Spinal cord (tissue), 10 donors: ENCODE results near the gene TMEM45B. TPM values are rescaled to one million over a fixed set of nuclear protein-coding genes. Genes with fewer than 3 reads are reported as not detected.
"Not testable (repeated sequence)": the region's sequence is repeated elsewhere in the genome, so short reads cannot be mapped to it uniquely, and the experiment has no call there.

Experiments used
- DNase-seq, 6 donors: peaks; one replicate each; pipeline versions ENCODE4 v3.0.0 to v3.0.0-alpha.2; 2013 to 2015; ENCODE audit warnings: low spot score in 6 of 6, low read depth in 4 of 6
- H3K27ac ChIP-seq: one replicate; pipeline ENCODE4 v1.5.1; 2013; ENCODE audit warnings: low read depth, low read length, control low read depth
- H3K27me3 ChIP-seq: one replicate; pipeline ENCODE4 v1.6.1; 2013; ENCODE audit warnings: low read length; ENCODE audit not compliant: control insufficient read depth, insufficient read depth
- H3K36me3 ChIP-seq: one replicate; pipeline ENCODE4 v1.6.1; 2013; ENCODE audit warnings: low read length; ENCODE audit not compliant: control insufficient read depth, insufficient read depth
- H3K4me1 ChIP-seq: one replicate; pipeline ENCODE4 v1.6.1; 2013; ENCODE audit warnings: low read length; ENCODE audit not compliant: control insufficient read depth, insufficient read depth
- H3K4me3 ChIP-seq: one replicate; pipeline ENCODE4 v1.5.1; 2013; ENCODE audit warnings: low read depth, low read length, control low read depth
- H3K9me3 ChIP-seq: one replicate; pipeline ENCODE4 v1.6.1; 2013; ENCODE audit warnings: low read length; ENCODE audit not compliant: control insufficient read depth, insufficient read depth
- WGBS: methylation state at CpG from one replicate; pipeline ENCODE4 v1.1.5; 2013; ENCODE audit warnings: missing lambda C conversion rate; ENCODE audit not compliant: insufficient coverage; 5-methylcytosine and 5-hydroxymethylcytosine counted together
- polyA plus RNA-seq, 2 donors: library from polyadenylated mRNA; unstranded; fragments of 120-200 nt; gene quantifications; one replicate each; pipeline ENCODE4 v1.2.1, GENCODE V29; 2013; ENCODE audit not compliant: insufficient read length in 2 of 2
- total RNA-seq, 2 donors: library from RNA; depleted of rRNA in 1 of 2; stranded (reverse); fragments of 120-200 nt in 1 of 2; fragments of >200 nt in 1 of 2; gene quantifications; one replicate each; pipeline versions ENCODE4 v1.2.3 to v1.2.4, GENCODE V29; 2013 to 2014
- donor health status: healthy.

Gene TMEM45B
- total and polyA plus RNA-seq, 4 donors = 1.7 to 6.3 (median 2.7) TPM

DNA sequence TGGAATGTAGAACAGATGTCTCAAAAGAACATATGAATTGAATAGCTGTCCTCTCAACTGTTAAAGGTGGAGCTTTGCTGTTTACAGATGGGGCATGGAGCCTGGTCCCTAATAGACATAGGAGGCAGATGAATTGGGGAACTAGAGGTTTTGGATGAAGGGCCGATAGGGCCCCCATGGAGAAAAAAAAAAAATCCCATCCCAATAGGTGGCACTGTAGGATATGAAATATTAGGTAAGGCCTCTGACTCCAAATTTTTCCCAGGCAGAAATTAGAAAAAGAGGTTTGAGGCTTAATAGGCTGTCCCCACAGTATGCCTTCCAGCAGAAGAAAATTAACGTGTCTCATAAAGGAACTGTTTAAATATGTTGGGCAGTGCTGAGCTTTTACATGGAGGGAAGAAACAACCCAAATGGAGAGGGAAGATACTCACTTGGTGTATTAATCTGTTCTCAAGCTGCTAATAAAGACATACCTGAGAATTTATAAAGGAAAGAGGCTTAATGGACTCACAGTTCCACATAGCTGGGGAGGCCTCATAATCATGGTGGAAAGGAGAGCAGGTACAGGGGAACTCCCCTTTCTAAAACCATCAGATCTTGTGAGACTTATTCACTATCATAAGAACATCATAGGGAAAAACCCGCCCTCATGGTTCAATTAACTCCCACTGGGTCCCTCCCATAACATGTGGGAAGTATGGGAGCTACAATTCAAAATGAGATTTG is 30.1 kb upstream of the TMEM45B start:
- no peaks in the 10 kb centered on the region for H3K36me3 ChIP-seq
- no peaks in the 10 kb centered on the region for H3K9me3 ChIP-seq
- no peaks in the 10 kb centered on the region for H3K4me1 ChIP-seq
- DNase-seq = peak in 2 of 6 donors; percentile 1 to 21
- no peak overlapping the region for H3K4me3 ChIP-seq
- H3K27me3 ChIP-seq = no peaks in the 10 kb centered on the region
- no CpG with 5 or more reads among the region's 3 CpGs for WGBS
- H3K27ac ChIP-seq = no peak overlapping the region

DNA sequence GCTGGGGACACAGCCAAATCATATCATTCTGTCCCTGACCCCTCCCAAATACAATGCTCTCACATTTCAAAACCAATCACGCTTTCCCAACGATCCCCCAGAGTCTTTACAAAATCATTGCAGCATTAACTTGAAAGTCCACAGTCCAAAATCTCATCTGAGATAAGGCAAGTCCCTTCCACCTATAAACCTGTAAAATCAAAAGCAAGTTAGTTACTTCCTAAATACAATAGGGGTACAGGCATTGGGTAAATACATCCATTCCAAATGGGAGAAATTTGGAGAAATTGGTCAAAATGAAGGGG is 29.6 kb upstream of the TMEM45B start:
- H3K4me3 ChIP-seq, H3K27me3 ChIP-seq, H3K27ac ChIP-seq, DNase-seq, H3K9me3 ChIP-seq, H3K36me3 ChIP-seq, H3K4me1 ChIP-seq: not testable (repeated sequence)
- no CpG with 5 or more reads among the region's 2 CpGs for WGBS

- 90% methylated on average over 2 of the region's 2 CpGs for WGBS
Observed at GRCh38 chr11:129787532-129788155, 28.0 kb upstream of the TMEM45B start.

DNA sequence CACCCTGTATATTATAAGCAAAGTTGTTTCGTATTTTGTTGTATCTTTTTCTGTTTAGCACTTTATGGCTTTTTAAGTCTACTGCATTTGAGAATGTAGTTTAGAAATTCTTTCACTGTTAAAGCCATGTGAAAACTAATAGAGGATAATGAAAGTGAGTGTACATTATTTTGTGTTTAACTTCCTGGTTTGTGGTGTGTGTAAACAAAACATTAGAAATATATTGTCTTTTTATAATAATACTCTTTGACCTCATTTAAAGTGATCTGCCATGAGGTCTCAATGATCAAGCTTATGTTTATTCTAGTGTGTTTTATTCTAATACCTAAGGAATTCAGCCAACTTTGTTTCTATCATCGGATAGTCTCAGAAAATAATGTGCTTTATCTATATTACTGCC is 27.4 kb upstream of the TMEM45B start:
- H3K27me3 ChIP-seq = no peaks in the 10 kb centered on the region
- no peak overlapping the region for H3K27ac ChIP-seq
- H3K4me1 ChIP-seq = no peaks in the 10 kb centered on the region
- no peaks in the 10 kb centered on the region for H3K36me3 ChIP-seq
- no peaks in the 10 kb centered on the region for H3K9me3 ChIP-seq
- DNase-seq = no peak
- no CpG with 5 or more reads among the region's 2 CpGs for WGBS
- no peak overlapping the region for H3K4me3 ChIP-seq

More at GRCh38 chr11:129787532-129788155, 28.0 kb upstream of the TMEM45B start:
- no peaks in the 10 kb centered on the region for H3K9me3 ChIP-seq
- H3K36me3 ChIP-seq = no peaks in the 10 kb centered on the region
- no peaks in the 10 kb centered on the region for H3K4me1 ChIP-seq
- H3K27me3 ChIP-seq = no peaks in the 10 kb centered on the region
- DNase-seq = no peak
- H3K27ac ChIP-seq = no peak overlapping the region
- H3K4me3 ChIP-seq = no peak overlapping the region

DNA sequence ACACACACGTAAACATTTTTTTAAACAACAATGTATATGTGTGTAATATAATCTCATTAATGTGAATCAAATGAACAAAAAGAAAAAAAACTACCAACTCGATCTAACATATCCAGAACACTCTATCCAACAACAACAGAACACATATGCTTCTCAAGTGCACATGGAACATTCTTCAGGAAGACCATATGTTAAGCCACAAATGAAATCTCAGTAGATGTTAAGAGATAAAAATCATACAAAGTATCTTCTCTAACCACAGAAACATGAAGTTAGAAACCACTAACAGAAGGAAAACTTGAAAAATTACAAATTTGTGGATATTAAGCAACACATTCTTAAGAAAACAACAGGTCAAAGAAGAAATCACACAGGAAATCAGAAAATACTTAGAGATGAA is 25.5 kb upstream of the TMEM45B start:
- H3K36me3 ChIP-seq = no peaks in the 10 kb centered on the region
- DNase-seq = peak in 1 of 6 donors; percentile 11
- WGBS = no CpG with 5 or more reads among the region's 2 CpGs
- no peak overlapping the region for H3K4me3 ChIP-seq
- H3K9me3 ChIP-seq = no peaks in the 10 kb centered on the region
- H3K27me3 ChIP-seq = no peaks in the 10 kb centered on the region
- H3K27ac ChIP-seq = no peak overlapping the region
- H3K4me1 ChIP-seq = no peaks in the 10 kb centered on the region

DNA sequence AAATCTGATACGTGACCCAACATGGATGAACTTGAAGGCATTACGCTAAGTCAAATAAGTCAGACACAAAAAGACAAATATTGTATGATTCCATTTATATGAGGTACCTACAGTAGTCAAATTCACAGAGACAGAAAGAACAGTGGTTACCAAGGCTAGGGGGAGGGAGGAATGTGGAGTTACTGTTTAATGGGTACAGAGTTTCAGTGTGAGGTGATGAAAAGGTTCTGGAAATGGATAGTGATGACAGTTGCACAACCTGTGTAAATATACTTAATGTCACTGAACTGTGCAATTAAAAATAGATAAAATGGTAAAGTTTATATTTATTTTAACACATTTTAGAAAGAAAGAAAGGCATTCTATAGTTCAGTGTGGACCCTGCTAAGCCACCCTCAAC is 24.1 kb upstream of the TMEM45B start:
- H3K4me1 ChIP-seq = no peaks in the 10 kb centered on the region
- H3K27ac ChIP-seq = no peak overlapping the region
- no CpG with 5 or more reads among the region's 2 CpGs for WGBS
- no peaks in the 10 kb centered on the region for H3K27me3 ChIP-seq
- no peak for DNase-seq
- H3K4me3 ChIP-seq = no peak overlapping the region
- H3K36me3 ChIP-seq = no peaks in the 10 kb centered on the region
- H3K9me3 ChIP-seq = no peaks in the 10 kb centered on the region

- no peak overlapping the region for H3K27ac ChIP-seq
- H3K27me3 ChIP-seq = no peaks in the 10 kb centered on the region
- no peak overlapping the region for H3K4me3 ChIP-seq
- DNase-seq = no peak
- no peaks in the 10 kb centered on the region for H3K9me3 ChIP-seq
- no peaks in the 10 kb centered on the region for H3K4me1 ChIP-seq
- WGBS = 90% methylated on average over 4 of the region's 4 CpGs
- H3K36me3 ChIP-seq = no peaks in the 10 kb centered on the region
Observed at GRCh38 chr11:129792663-129793062, 23.0 kb upstream of the TMEM45B start.

GRCh38 chr11:129795089-129795488 is 20.6 kb upstream of the TMEM45B start:
- no peak for DNase-seq
- 75% methylated on average over 2 of the region's 2 CpGs for whole genome bisulfite sequencing
- H3K27ac ChIP-seq = no peak overlapping the region
- no peaks in the 10 kb centered on the region for H3K27me3 ChIP-seq
- H3K4me3 ChIP-seq = no peak overlapping the region
- no peaks in the 10 kb centered on the region for H3K36me3 ChIP-seq
- no peaks in the 10 kb centered on the region for H3K9me3 ChIP-seq
- H3K4me1 ChIP-seq = no peaks in the 10 kb centered on the region

DNA sequence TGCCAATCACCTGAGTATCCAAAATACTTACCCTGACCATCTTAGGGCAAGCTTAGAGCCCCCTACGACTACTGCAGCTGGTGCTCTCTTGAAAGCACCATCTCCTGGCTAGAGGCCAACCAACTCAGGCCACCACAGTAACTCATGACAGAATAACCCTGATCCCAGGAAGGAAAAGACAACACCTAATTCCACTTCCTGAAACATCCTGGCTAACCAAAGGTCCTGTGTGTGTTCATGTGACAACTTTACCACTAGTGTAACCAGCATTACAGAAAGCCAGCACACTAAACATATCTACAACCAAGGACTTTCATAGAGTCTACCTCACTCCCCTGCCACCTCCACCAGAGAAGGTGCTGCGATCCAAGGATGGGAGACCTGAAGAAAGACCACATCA is 17.4 kb upstream of the TMEM45B start:
- Histone ChIP-seq H3K36me3 (no peaks in the 10 kb centered on the region), H3K4me3 (no peak overlapping the region), H3K27ac (no peak overlapping the region), H3K9me3 (no peaks in the 10 kb centered on the region), H3K4me1 (no peaks in the 10 kb centered on the region), H3K27me3 (no peaks in the 10 kb centered on the region)
- 95% methylated on average over 2 of the region's 2 CpGs for WGBS
- no peak for DNase-seq

- not testable (repeated sequence) for H3K27ac ChIP-seq, H3K27me3 ChIP-seq, H3K4me3 ChIP-seq, H3K36me3 ChIP-seq, DNase-seq, H3K4me1 ChIP-seq, H3K9me3 ChIP-seq
- no CpG with 5 or more reads among the region's 1 CpG for WGBS
Observed at GRCh38 chr11:129800162-129800561, 15.5 kb upstream of the TMEM45B start.
